ENCODE data around the gene PARP9.
"Not testable (repeated sequence)": the region's sequence is repeated elsewhere in the genome, so short reads cannot be mapped to it uniquely, and the experiment has no call there.

The PARP9 gene

GRCh38 chr3:122510878-122511535 is 53.1 kb downstream of the PARP9 start:
- Histone ChIP-seq H3K36me3 (ENCODE audit: control insufficient read depth in 2 of 2, insufficient read depth in 2 of 2, low read length in 2 of 2) (no peaks in the 10 kb centered on the region), H3K9ac (ENCODE audit: low read depth in 1 of 2, low read length in 2 of 2) (no peak overlapping the region), H3K4me1 (ENCODE audit: control insufficient read depth in 2 of 2, insufficient read depth in 2 of 2, low read length in 2 of 2) (peaks cover 7 to 17% of the 10 kb centered on the region in 2 donors), H3K27ac (ENCODE audit: low read depth in 2 of 2, low read length in 2 of 2) (no peak overlapping the region), H3K9me3 (ENCODE audit: control insufficient read depth in 2 of 2, low read length in 2 of 2) (no peaks in the 10 kb centered on the region), H3K4me3 (ENCODE audit: low read length in 2 of 2) (no peak overlapping the region), H3K27me3 (ENCODE audit: control insufficient read depth in 2 of 2, insufficient read depth in 2 of 2, low read length in 2 of 2) (no peaks in the 10 kb centered on the region)

- not testable (repeated sequence) for H3K36me3 ChIP-seq (ENCODE audit: control insufficient read depth in 2 of 2, insufficient read depth in 2 of 2, low read length in 2 of 2); H3K9me3 ChIP-seq (ENCODE audit: control insufficient read depth in 2 of 2, low read length in 2 of 2); H3K27me3 ChIP-seq (ENCODE audit: control insufficient read depth in 2 of 2, insufficient read depth in 2 of 2, low read length in 2 of 2); H3K4me3 ChIP-seq (ENCODE audit: low read length in 2 of 2); H3K27ac ChIP-seq (ENCODE audit: low read depth in 2 of 2, low read length in 2 of 2); H3K9ac ChIP-seq (ENCODE audit: low read depth in 1 of 2, low read length in 2 of 2)
- peaks cover 7 to 13% of the 10 kb centered on the region in 2 donors for H3K4me1 ChIP-seq (ENCODE audit: control insufficient read depth in 2 of 2, insufficient read depth in 2 of 2, low read length in 2 of 2)
Measured at GRCh38 chr3:122508944-122509343, 55.2 kb downstream of the PARP9 start.

GRCh38 chr3:122508135-122508914 is 55.8 kb downstream of the PARP9 start:
- H3K27ac ChIP-seq (ENCODE audit: low read depth in 2 of 2, low read length in 2 of 2): no peak overlapping the region
- H3K27me3 ChIP-seq (ENCODE audit: control insufficient read depth in 2 of 2, insufficient read depth in 2 of 2, low read length in 2 of 2): no peaks in the 10 kb centered on the region
- no peaks in the 10 kb centered on the region for H3K9me3 ChIP-seq (ENCODE audit: control insufficient read depth in 2 of 2, low read length in 2 of 2)
- no peak overlapping the region for H3K9ac ChIP-seq (ENCODE audit: low read depth in 1 of 2, low read length in 2 of 2)
- H3K4me3 ChIP-seq (ENCODE audit: low read length in 2 of 2): no peak overlapping the region
- H3K36me3 ChIP-seq (ENCODE audit: control insufficient read depth in 2 of 2, insufficient read depth in 2 of 2, low read length in 2 of 2): no peaks in the 10 kb centered on the region
- H3K4me1 ChIP-seq (ENCODE audit: control insufficient read depth in 2 of 2, insufficient read depth in 2 of 2, low read length in 2 of 2): peaks cover 2 to 10% of the 10 kb centered on the region in 2 donors

- Histone ChIP-seq H3K9ac (ENCODE audit: low read depth in 1 of 2, low read length in 2 of 2) (no peak overlapping the region), H3K4me1 (ENCODE audit: control insufficient read depth in 2 of 2, insufficient read depth in 2 of 2, low read length in 2 of 2) (peaks cover 0 to 4% of the 10 kb centered on the region in 2 donors), H3K27me3 (ENCODE audit: control insufficient read depth in 2 of 2, insufficient read depth in 2 of 2, low read length in 2 of 2) (no peaks in the 10 kb centered on the region), H3K9me3 (ENCODE audit: control insufficient read depth in 2 of 2, low read length in 2 of 2) (no peaks in the 10 kb centered on the region), H3K4me3 (ENCODE audit: low read length in 2 of 2) (no peak overlapping the region), H3K36me3 (ENCODE audit: control insufficient read depth in 2 of 2, insufficient read depth in 2 of 2, low read length in 2 of 2) (no peaks in the 10 kb centered on the region), H3K27ac (ENCODE audit: low read depth in 2 of 2, low read length in 2 of 2) (no peak overlapping the region)
Measured at GRCh38 chr3:122506450-122506849, 57.6 kb downstream of the PARP9 start.

GRCh38 chr3:122505676-122506075 is 58.4 kb downstream of the PARP9 start:
- no peaks in the 10 kb centered on the region for H3K36me3 ChIP-seq (ENCODE audit: control insufficient read depth in 2 of 2, insufficient read depth in 2 of 2, low read length in 2 of 2)
- no peaks in the 10 kb centered on the region for H3K4me1 ChIP-seq (ENCODE audit: control insufficient read depth in 2 of 2, insufficient read depth in 2 of 2, low read length in 2 of 2)
- H3K9ac ChIP-seq (ENCODE audit: low read depth in 1 of 2, low read length in 2 of 2): no peak overlapping the region
- H3K27me3 ChIP-seq (ENCODE audit: control insufficient read depth in 2 of 2, insufficient read depth in 2 of 2, low read length in 2 of 2): no peaks in the 10 kb centered on the region
- no peak overlapping the region for H3K27ac ChIP-seq (ENCODE audit: low read depth in 2 of 2, low read length in 2 of 2)
- H3K4me3 ChIP-seq (ENCODE audit: low read length in 2 of 2): no peak overlapping the region
- H3K9me3 ChIP-seq (ENCODE audit: control insufficient read depth in 2 of 2, low read length in 2 of 2): no peaks in the 10 kb centered on the region

- H3K4me3 ChIP-seq (ENCODE audit: low read length in 2 of 2): no peak overlapping the region
- H3K27ac ChIP-seq (ENCODE audit: low read depth in 2 of 2, low read length in 2 of 2): no peak overlapping the region
- H3K36me3 ChIP-seq (ENCODE audit: control insufficient read depth in 2 of 2, insufficient read depth in 2 of 2, low read length in 2 of 2): no peaks in the 10 kb centered on the region
- no peak overlapping the region for H3K9ac ChIP-seq (ENCODE audit: low read depth in 1 of 2, low read length in 2 of 2)
- no peaks in the 10 kb centered on the region for H3K4me1 ChIP-seq (ENCODE audit: control insufficient read depth in 2 of 2, insufficient read depth in 2 of 2, low read length in 2 of 2)
- no peaks in the 10 kb centered on the region for H3K9me3 ChIP-seq (ENCODE audit: control insufficient read depth in 2 of 2, low read length in 2 of 2)
- H3K27me3 ChIP-seq (ENCODE audit: control insufficient read depth in 2 of 2, insufficient read depth in 2 of 2, low read length in 2 of 2): no peaks in the 10 kb centered on the region
Measured at GRCh38 chr3:122502941-122503340, 61.2 kb downstream of the PARP9 start.

- H3K4me1 ChIP-seq (ENCODE audit: control insufficient read depth in 2 of 2, insufficient read depth in 2 of 2, low read length in 2 of 2): no peaks in the 10 kb centered on the region
- H3K27me3 ChIP-seq (ENCODE audit: control insufficient read depth in 2 of 2, insufficient read depth in 2 of 2, low read length in 2 of 2): no peaks in the 10 kb centered on the region
- no peak overlapping the region for H3K4me3 ChIP-seq (ENCODE audit: low read length in 2 of 2)
- no peaks in the 10 kb centered on the region for H3K36me3 ChIP-seq (ENCODE audit: control insufficient read depth in 2 of 2, insufficient read depth in 2 of 2, low read length in 2 of 2)
- no peak overlapping the region for H3K27ac ChIP-seq (ENCODE audit: low read depth in 2 of 2, low read length in 2 of 2)
- no peaks in the 10 kb centered on the region for H3K9me3 ChIP-seq (ENCODE audit: control insufficient read depth in 2 of 2, low read length in 2 of 2)
- H3K9ac ChIP-seq (ENCODE audit: low read depth in 1 of 2, low read length in 2 of 2): no peak overlapping the region
Measured at GRCh38 chr3:122502139-122502538, 62.0 kb downstream of the PARP9 start.

GRCh38 chr3:122500964-122501363 is 63.1 kb downstream of the PARP9 start:
- H3K9ac ChIP-seq (ENCODE audit: low read depth in 1 of 2, low read length in 2 of 2); H3K27ac ChIP-seq (ENCODE audit: low read depth in 2 of 2, low read length in 2 of 2); H3K9me3 ChIP-seq (ENCODE audit: control insufficient read depth in 2 of 2, low read length in 2 of 2); H3K27me3 ChIP-seq (ENCODE audit: control insufficient read depth in 2 of 2, insufficient read depth in 2 of 2, low read length in 2 of 2); H3K36me3 ChIP-seq (ENCODE audit: control insufficient read depth in 2 of 2, insufficient read depth in 2 of 2, low read length in 2 of 2); H3K4me3 ChIP-seq (ENCODE audit: low read length in 2 of 2); H3K4me1 ChIP-seq (ENCODE audit: control insufficient read depth in 2 of 2, insufficient read depth in 2 of 2, low read length in 2 of 2): not testable (repeated sequence)

GRCh38 chr3:122498152-122498551 is 65.9 kb downstream of the PARP9 start:
- no peaks in the 10 kb centered on the region for H3K27me3 ChIP-seq (ENCODE audit: control insufficient read depth in 2 of 2, insufficient read depth in 2 of 2, low read length in 2 of 2)
- no peaks in the 10 kb centered on the region for H3K4me1 ChIP-seq (ENCODE audit: control insufficient read depth in 2 of 2, insufficient read depth in 2 of 2, low read length in 2 of 2)
- no peak overlapping the region for H3K27ac ChIP-seq (ENCODE audit: low read depth in 2 of 2, low read length in 2 of 2)

GRCh38 chr3:122497425-122497824 is 66.7 kb downstream of the PARP9 start:
- H3K36me3 ChIP-seq (ENCODE audit: control insufficient read depth in 2 of 2, insufficient read depth in 2 of 2, low read length in 2 of 2): peaks cover 3 to 8% of the 10 kb centered on the region in 2 donors
- no peak overlapping the region for H3K4me3 ChIP-seq (ENCODE audit: low read length in 2 of 2)
- H3K9me3 ChIP-seq (ENCODE audit: control insufficient read depth in 2 of 2, low read length in 2 of 2): no peaks in the 10 kb centered on the region
- H3K27me3 ChIP-seq (ENCODE audit: control insufficient read depth in 2 of 2, insufficient read depth in 2 of 2, low read length in 2 of 2): no peaks in the 10 kb centered on the region
- H3K4me1 ChIP-seq (ENCODE audit: control insufficient read depth in 2 of 2, insufficient read depth in 2 of 2, low read length in 2 of 2): no peaks in the 10 kb centered on the region
- no peak overlapping the region for H3K9ac ChIP-seq (ENCODE audit: low read depth in 1 of 2, low read length in 2 of 2)
- no peak overlapping the region for H3K27ac ChIP-seq (ENCODE audit: low read depth in 2 of 2, low read length in 2 of 2)

More at GRCh38 chr3:122498152-122498551, 65.9 kb downstream of the PARP9 start:
- peaks cover 0 to 8% of the 10 kb centered on the region in 2 donors for H3K36me3 ChIP-seq (ENCODE audit: control insufficient read depth in 2 of 2, insufficient read depth in 2 of 2, low read length in 2 of 2)
- H3K4me3 ChIP-seq (ENCODE audit: low read length in 2 of 2): no peak overlapping the region
- no peaks in the 10 kb centered on the region for H3K9me3 ChIP-seq (ENCODE audit: control insufficient read depth in 2 of 2, low read length in 2 of 2)
- H3K9ac ChIP-seq (ENCODE audit: low read depth in 1 of 2, low read length in 2 of 2): no peak overlapping the region
